Vagina (tissue), 2 donors: Measurements from ENCODE around the gene TBC1D4.

Source experiments
- POLR2A ChIP-seq, 2 donors: fragments of 450-650 bp; IDR thresholded peaks; one replicate each; pipeline ENCODE4 v1.6.1; 2017; ENCODE audit warnings: antibody characterized with exemption in 2 of 2, mild to moderate bottlenecking in 2 of 2, moderate library complexity in 2 of 2
- POLR2AphosphoS5 ChIP-seq, 2 donors: sonication (generic); formaldehyde crosslinking; IDR thresholded peaks; one replicate each; pipeline ENCODE4 v1.9.0; 2017; ENCODE audit warnings: antibody characterized with exemption in 2 of 2, mild to moderate bottlenecking in 2 of 2, low read depth in 1 of 2; ENCODE audit not compliant: insufficient read depth in 1 of 2
- TF ChIP-seq, protein P1 (sequence below), 3 experiments: fragments of 450-650 bp in 2 of 3; fragments of 200-600 bp in 1 of 3; sonication (generic) in 1 of 3; IDR thresholded peaks; one replicate each; pipeline ENCODE4 v1.5.1; 2017 to 2019; ENCODE audit warnings: antibody characterized with exemption in 3 of 3, mild to moderate bottlenecking in 2 of 3, moderate library complexity in 2 of 3

DNA sequence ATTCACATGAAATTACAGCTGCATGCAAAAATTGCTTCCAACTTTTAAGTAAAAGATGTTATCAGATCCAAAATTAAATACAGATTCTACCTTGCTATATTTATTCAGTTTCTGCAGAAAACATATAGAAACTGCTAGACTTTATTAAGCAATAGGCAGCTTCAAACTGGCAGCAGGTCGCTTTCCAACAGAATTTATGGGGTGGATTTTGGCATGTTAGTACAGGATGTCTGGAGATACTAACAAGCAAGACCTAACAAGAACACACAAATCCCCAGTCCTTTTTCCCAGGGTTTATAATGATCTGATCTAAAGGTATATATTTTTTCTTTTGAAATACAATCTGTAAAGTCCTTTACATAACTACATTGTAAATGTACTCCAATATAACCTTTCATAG, 27.5 kb downstream of the TBC1D4 start:
- TF ChIP-seq, protein P1, sequence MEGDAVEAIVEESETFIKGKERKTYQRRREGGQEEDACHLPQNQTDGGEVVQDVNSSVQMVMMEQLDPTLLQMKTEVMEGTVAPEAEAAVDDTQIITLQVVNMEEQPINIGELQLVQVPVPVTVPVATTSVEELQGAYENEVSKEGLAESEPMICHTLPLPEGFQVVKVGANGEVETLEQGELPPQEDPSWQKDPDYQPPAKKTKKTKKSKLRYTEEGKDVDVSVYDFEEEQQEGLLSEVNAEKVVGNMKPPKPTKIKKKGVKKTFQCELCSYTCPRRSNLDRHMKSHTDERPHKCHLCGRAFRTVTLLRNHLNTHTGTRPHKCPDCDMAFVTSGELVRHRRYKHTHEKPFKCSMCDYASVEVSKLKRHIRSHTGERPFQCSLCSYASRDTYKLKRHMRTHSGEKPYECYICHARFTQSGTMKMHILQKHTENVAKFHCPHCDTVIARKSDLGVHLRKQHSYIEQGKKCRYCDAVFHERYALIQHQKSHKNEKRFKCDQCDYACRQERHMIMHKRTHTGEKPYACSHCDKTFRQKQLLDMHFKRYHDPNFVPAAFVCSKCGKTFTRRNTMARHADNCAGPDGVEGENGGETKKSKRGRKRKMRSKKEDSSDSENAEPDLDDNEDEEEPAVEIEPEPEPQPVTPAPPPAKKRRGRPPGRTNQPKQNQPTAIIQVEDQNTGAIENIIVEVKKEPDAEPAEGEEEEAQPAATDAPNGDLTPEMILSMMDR (IDR thresholded peaks at IDR 0.05) = no peak
- TF ChIP-seq POLR2A (IDR thresholded peaks at IDR 0.05) (no peak), POLR2AphosphoS5 (IDR thresholded peaks at IDR 0.05; ENCODE audit: insufficient read depth in 1 of 2, low read depth in 1 of 2) (peak in 1 of 2 donors; percentile 66)
